ENCODE results near the gene CD52.
"Not testable (repeated sequence)": the region's sequence is repeated elsewhere in the genome, so short reads cannot be mapped to it uniquely, and the experiment has no call there.

Gene CD52

GRCh38 chr1:26284597-26285347 lies 33.0 kb upstream of the CD52 start:
- peak; percentile 92 for DNase-seq

GRCh38 chr1:26285366-26286063 lies 32.2 kb upstream of the CD52 start:
- no peak for DNase-seq

- DNase-seq = no peak
Measured at GRCh38 chr1:26286064-26286416, 31.7 kb upstream of the CD52 start.

GRCh38 chr1:26287033-26287711 lies 30.6 kb upstream of the CD52 start:
- peak; percentile 73 for DNase-seq

- no peak for DNase-seq
Measured at GRCh38 chr1:26287811-26288210, 29.9 kb upstream of the CD52 start.

- DNase-seq = peak; percentile 80
Measured at GRCh38 chr1:26288311-26288941, 29.3 kb upstream of the CD52 start.

GRCh38 chr1:26289158-26290059 lies 28.3 kb upstream of the CD52 start:
- peak; percentile 68 for DNase-seq

- DNase-seq = peak; percentile 78
Measured at GRCh38 chr1:26290122-26290881, 27.5 kb upstream of the CD52 start.

GRCh38 chr1:26290882-26291261 lies 26.9 kb upstream of the CD52 start:
- no peak for DNase-seq

GRCh38 chr1:26291433-26291832 lies 26.3 kb upstream of the CD52 start:
- DNase-seq = no peak

GRCh38 chr1:26291939-26292338 lies 25.8 kb upstream of the CD52 start:
- DNase-seq = no peak

- not testable (repeated sequence) for DNase-seq
Measured at GRCh38 chr1:26292735-26293134, 25.0 kb upstream of the CD52 start.

GRCh38 chr1:26293911-26294463 lies 23.8 kb upstream of the CD52 start:
- DNase-seq = no peak

GRCh38 chr1:26295194-26296138 lies 22.3 kb upstream of the CD52 start:
- no peak for DNase-seq

- no peak for DNase-seq
Measured at GRCh38 chr1:26296340-26297056, 21.3 kb upstream of the CD52 start.

GRCh38 chr1:26297057-26297790 lies 20.5 kb upstream of the CD52 start:
- DNase-seq = no peak

- DNase-seq = no peak
Measured at GRCh38 chr1:26297791-26298124, 20.0 kb upstream of the CD52 start.

- no peak for DNase-seq
Measured at GRCh38 chr1:26300578-26301275, 17.0 kb upstream of the CD52 start.
